ENCODE results near the gene HS6ST3. TPM values are rescaled to one million over a fixed set of nuclear protein-coding genes. Genes with fewer than 3 reads are reported as not detected.

HS6ST3 gene
- total RNA-seq, 1 experiment from 2014 or later: not detected

DNA sequence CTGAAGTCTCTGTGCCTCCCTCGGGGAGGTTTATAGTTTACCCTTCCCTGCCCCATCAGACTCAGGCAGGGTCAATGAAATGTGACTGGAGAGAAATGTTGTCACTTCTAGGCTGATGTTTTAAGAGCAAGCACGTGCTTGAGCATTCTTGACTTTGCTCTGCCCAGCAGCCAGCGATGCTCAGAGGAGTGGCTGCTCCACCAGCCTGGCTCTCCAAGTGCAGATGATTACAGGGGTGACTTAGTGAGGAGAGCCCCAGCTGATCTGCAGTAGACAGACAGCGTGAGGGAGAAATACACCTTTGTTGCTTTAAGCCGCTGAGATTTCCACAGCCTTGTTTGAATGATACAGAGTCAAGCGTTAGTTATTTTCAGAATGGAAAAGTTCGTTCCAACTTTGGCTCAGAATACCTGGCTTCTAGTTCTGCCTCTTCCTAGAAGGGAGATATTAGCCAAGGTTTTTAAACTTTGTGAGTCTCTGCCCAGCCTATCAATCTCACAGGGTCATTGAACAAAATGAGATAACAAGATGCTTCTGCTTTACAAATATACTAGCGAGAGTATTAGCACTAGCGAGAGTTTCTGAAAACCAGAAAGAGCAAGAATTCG, 760.7 kb downstream of the HS6ST3 start:
- Histone ChIP-seq H3K36me3 (no peaks in the 10 kb centered on the region), H3K9me3 (no peaks in the 10 kb centered on the region), H3K4me3 (no peak overlapping the region), H3K27me3 (no peaks in the 10 kb centered on the region)
- DNase-seq: no peak

DNA sequence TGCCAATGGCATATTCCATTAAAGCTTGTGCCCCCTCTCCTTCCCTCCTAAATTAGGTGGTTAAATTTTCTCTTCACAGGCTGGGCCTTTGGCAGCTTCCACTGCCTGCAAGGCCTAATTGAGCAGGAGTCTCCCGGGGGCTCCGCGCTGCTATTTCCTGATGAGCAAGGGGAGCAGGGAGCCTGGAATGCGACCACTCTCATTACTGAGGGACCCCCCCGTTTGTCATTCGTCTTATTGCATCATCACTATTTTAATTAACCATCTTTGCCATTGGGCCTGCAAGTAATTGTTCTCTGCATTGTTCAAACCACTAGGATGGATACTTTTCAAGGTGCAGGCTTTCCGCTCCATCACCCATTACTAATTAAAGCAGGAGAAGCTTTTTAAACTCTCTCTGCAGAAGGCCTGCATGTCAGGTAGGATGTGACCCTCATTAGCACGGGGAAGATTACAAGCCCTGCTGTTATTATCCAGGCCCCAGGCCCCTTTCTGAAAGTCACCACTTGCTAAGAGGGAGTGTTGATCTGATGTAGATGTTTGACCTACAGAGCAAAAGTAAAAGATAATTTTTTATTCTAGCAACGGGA, 762.0 kb downstream of the HS6ST3 start:
- no peak for DNase-seq
- Histone ChIP-seq H3K9me3 (no peaks in the 10 kb centered on the region), H3K27me3 (no peaks in the 10 kb centered on the region), H3K4me3 (no peak overlapping the region), H3K36me3 (no peaks in the 10 kb centered on the region)

DNA sequence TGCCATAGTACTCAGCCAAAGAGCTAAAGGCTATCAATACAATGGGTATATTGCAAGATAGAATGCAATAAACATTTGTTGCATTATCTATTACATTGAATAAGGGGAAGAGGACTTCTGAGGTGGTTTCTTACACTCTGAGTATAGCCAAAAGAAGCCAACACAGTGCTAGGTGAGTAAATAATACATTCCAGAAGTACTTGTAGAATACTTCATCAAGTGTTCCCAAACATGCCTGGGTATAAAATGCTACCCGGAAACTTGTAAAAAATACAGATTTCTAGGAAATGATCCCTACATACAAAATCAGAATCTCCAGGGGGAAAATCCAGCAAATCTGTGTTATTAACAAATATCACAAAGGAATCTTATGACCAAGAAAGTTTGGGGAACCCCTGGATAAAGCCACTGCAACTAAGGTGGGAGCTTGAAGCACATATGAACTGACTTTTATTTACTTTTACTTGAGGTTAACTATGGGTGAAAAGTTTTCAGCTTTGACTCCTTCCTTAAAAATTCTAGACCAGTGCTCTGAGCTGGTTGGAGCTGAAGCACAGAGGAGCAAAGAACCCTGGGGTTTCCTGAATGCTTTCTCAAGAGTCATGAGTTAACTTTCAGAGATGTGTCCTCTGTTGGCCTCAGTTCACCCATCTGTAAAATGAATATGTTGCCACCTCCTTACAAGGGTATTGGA, 768.4 kb downstream of the HS6ST3 start:
- no peaks in the 10 kb centered on the region for H3K9me3 ChIP-seq
- no peak overlapping the region for H3K4me3 ChIP-seq
- H3K36me3 ChIP-seq: no peaks in the 10 kb centered on the region
- no peak for DNase-seq
- no peaks in the 10 kb centered on the region for H3K27me3 ChIP-seq

DNA sequence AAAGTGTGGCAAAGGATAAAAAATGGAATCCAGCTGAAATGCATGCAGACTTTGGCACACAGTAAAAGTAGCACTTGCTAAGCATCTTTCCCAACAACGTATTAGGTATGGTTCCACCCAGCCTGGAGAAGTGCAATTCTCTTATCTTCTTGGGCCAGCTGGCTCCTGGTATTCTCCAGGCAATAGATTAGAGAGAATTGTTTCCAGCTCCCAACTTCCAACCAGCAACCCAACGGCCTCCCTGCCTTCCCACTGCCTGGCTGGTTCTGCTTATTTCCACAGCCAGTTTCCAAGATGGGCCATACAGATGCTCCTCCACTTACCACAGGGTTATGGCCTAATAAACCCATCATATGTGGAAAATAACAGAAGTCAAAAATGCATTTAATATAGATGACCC, 771.0 kb downstream of the HS6ST3 start:
- Histone ChIP-seq H3K27me3 (no peaks in the 10 kb centered on the region; the same call in 1 of the 2 replicates), H3K4me3 (no peak overlapping the region), H3K9me3 (peaks cover 4% of the 10 kb centered on the region; the same call in 1 of the 2 replicates), H3K36me3 (no peaks in the 10 kb centered on the region)
- no peak for DNase-seq

DNA sequence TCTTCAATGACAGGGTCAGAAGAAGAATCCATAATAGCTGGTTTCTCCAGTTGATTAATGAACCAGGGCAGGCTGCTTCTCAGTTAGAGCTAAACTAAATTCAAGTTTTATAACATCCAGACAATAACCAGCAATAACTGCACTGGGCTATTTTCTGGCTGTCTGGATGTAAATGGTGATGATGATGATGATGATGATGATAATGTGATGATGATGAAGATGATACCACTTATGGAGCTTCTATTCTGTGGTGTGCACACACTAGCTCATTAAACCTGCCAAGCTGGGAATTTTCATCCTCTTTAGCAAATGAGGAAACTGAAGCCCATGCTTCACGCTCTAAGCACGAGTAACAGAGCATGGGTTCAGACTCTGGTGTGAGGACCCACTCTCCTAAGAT, 772.2 kb downstream of the HS6ST3 start:
- Histone ChIP-seq H3K27me3 (no peaks in the 10 kb centered on the region; the same call in 1 of the 2 replicates), H3K4me3 (no peak overlapping the region), H3K9me3 (peaks cover 4% of the 10 kb centered on the region; the same call in 1 of the 2 replicates), H3K36me3 (no peaks in the 10 kb centered on the region)
- no peak for DNase-seq

DNA sequence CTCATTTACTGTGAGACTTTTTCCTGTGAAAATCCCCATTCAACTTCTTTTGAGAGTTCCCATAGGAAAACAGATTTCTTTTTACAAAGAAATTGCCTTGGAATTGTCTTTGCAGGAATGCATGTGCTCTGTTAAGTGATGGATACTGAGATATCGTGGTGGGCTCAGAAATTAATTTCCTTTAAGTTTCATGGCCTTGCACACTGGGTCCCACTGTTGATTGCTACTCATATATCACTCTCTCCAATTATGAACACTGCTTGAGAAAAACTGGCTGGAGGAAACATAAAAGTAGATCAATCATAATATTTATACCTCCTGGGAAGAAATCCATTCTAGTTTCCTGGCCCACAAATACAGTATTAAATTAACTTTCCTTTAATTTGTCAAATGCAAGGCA, 773.1 kb downstream of the HS6ST3 start:
- no peak for DNase-seq
- Histone ChIP-seq H3K27me3 (no peaks in the 10 kb centered on the region; the same call in 1 of the 2 replicates), H3K4me3 (no peak overlapping the region), H3K9me3 (peaks cover 4% of the 10 kb centered on the region; the same call in 1 of the 2 replicates), H3K36me3 (no peaks in the 10 kb centered on the region)

DNA sequence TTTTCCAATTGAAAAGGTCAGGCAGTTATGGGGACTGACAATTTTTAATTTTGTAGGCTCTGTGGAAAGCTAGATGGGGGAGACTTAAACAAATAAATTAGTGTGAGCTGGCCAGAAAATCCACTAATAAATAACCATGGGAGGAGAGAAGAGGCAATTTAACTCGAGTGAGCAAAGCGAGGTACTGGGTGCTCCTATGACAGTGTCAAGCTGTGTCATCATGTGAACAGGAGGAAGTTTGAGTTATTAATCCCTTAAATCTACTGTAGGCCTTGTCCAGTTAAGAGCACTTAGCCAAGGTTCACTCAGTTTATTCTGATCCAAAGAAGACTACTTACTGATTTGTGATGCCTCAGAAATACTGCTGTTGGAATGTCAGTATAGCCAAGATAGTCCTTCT, 781.6 kb downstream of the HS6ST3 start:
- no peak for DNase-seq
- no peak overlapping the region for H3K4me3 ChIP-seq
- no peaks in the 10 kb centered on the region; the same call in 1 of the 2 replicates for H3K27me3 ChIP-seq
- no peaks in the 10 kb centered on the region for H3K36me3 ChIP-seq
- peaks cover 2% of the 10 kb centered on the region; the same call in 1 of the 2 replicates for H3K9me3 ChIP-seq

DNA sequence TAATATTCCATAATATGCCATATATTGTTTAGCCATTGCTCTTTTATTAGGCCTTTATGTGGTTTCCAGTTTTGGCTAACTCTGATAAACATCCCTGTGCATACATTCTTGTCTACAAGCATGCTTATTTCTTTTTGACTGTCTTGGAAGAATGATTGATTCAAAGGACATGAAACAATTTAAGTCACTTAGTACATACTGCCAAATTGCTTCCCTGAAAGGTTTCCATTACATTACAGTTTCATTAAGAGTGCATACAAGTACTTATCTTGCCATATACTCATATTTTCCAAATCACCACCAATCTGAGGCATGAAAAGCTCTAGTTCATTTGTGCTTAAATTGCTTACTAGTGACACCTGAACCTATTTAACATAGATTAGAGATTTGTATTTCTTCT, 790.5 kb downstream of the HS6ST3 start:
- H3K4me3 ChIP-seq: no peak overlapping the region
- H3K27me3 ChIP-seq: no peaks in the 10 kb centered on the region; the same call in 1 of the 2 replicates
- H3K36me3 ChIP-seq: no peaks in the 10 kb centered on the region
- no peak for DNase-seq
- H3K9me3 ChIP-seq: no peaks in the 10 kb centered on the region

Other genes starting within 250 kb of the HS6ST3 start
- gene UGGT2, start 36.7 kb upstream of the HS6ST3 start, total RNA-seq (2014; rRNA removed; shearing (Covaris generic); ENCODE audit: low replicate concordance): 8.8 and 21.2 TPM in 2 replicates